Measurements from ENCODE around the gene AP2A2. TPM values are rescaled to one million over a fixed set of nuclear protein-coding genes. Genes with fewer than 3 reads are reported as not detected.

The AP2A2 gene
- total RNA-seq, 2 donors from 2014 or later = 49.5 to 57.0 TPM

DNA sequence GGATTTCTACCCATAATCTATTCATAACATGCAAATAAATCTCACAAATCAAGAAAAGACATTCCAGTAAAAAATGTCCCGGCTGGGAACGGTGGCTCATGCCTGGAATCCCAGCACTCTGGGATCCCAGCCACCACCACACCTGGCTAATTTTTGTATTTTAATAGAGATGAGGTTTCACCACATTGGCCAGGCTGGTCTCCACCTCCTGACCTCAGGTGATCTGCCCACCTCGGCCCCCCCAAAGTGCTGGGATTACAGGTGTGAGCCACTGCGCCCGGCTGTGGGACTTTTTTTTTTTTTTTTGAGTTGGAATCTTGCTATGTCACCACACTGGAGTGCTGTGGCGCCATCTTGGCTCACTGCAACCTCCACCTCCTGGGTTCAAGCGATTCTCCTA is 19.7 kb upstream of the AP2A2 start:
- Mint-ChIP-seq H3K36me3 (ENCODE audit: insufficient read depth in 2 of 2) (peaks cover 6 to 11% of the 10 kb centered on the region in 2 donors), H3K4me3 (no peak overlapping the region), H3K9me3 (no peaks in the 10 kb centered on the region), H3K27me3 (ENCODE audit: low read depth) (no peaks in the 10 kb centered on the region), H3K27ac (no peak overlapping the region), H3K4me1 (ENCODE audit: low read depth) (peaks cover 12% of the 10 kb centered on the region)
- DNase-seq = no peak
- no peak for ATAC-seq (replicated peaks in 1 of 2)

DNA sequence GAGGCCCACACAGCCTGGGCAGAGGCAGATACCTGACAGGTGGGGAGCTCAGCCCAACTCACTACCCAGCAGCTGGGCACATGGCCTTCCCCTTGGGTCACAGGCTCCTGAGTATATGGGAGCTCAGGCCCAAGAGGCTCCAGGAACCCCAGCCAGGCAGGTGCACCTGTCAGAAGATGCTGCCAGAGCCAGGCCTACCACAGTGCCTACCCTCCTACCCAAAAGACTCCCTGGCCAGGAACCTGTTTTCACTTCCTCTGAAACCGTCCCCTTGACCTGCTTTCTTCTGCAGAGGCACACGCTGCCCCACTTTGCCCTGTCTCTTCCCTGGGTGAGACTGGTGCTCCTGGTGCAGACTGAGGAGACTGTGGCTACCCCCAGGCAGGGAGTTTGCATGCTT is 18.0 kb upstream of the AP2A2 start:
- Mint-ChIP-seq H3K9me3 (no peaks in the 10 kb centered on the region), H3K36me3 (ENCODE audit: insufficient read depth in 2 of 2) (peaks cover 2 to 4% of the 10 kb centered on the region in 2 donors), H3K4me3 (peak overlapping the region in 1 of 2 donors; percentile 37), H3K27me3 (ENCODE audit: low read depth) (no peaks in the 10 kb centered on the region), H3K4me1 (ENCODE audit: low read depth) (peaks cover 12% of the 10 kb centered on the region), H3K27ac (no peak overlapping the region)
- DNase-seq = no peak
- no peak for ATAC-seq (replicated peaks in 1 of 2)

DNA sequence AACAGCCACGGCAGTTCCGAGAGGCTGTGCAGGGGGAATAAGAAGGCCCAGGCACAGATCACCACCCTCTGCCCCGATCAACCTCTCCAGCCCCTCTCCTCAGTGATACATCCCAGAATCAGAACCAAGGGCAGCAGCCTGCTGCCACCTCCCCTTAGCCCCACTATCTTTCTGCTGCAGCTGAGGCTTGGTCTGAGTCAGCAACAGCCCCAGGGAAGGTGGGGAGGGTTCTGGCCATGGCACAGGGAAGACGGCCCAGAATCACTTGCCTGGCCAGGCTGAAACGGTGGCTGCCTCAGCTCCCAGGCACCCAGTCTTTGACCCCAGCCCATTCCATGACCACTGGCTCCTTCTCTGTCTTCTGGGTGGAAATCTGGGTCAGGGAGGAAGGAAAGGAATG is 17.4 kb upstream of the AP2A2 start:
- ATAC-seq (replicated peaks in 1 of 2) (no peak), DNase-seq (no peak)
- peaks cover 12% of the 10 kb centered on the region for H3K4me1 Mint-ChIP-seq (ENCODE audit: low read depth)
- H3K36me3 Mint-ChIP-seq (ENCODE audit: insufficient read depth in 2 of 2) = peaks cover 2 to 4% of the 10 kb centered on the region in 2 donors
- H3K27me3 Mint-ChIP-seq (ENCODE audit: low read depth) = no peaks in the 10 kb centered on the region
- H3K9me3 Mint-ChIP-seq = no peaks in the 10 kb centered on the region
- peak overlapping the region; percentile 21 to 37 for H3K4me3 Mint-ChIP-seq
- no peak overlapping the region for H3K27ac Mint-ChIP-seq

- ATAC-seq (replicated peaks in 1 of 2) (no peak), DNase-seq (no peak)
- Mint-ChIP-seq H3K36me3 (ENCODE audit: insufficient read depth in 2 of 2) (peaks cover 0 to 4% of the 10 kb centered on the region in 2 donors), H3K27me3 (ENCODE audit: low read depth) (no peaks in the 10 kb centered on the region), H3K27ac (no peak overlapping the region), H3K9me3 (no peaks in the 10 kb centered on the region), H3K4me3 (peak overlapping the region; percentile 94 to 96), H3K4me1 (ENCODE audit: low read depth) (peaks cover 12% of the 10 kb centered on the region)
Measured at GRCh38 chr11:909406-909805, 16.3 kb upstream of the AP2A2 start.

- DNase-seq (no peak), ATAC-seq (replicated peaks in 1 of 2) (peak in 1 of 2 donors; percentile 50)
- peaks cover 0 to 4% of the 10 kb centered on the region in 2 donors for H3K36me3 Mint-ChIP-seq (ENCODE audit: insufficient read depth in 2 of 2)
- H3K4me3 Mint-ChIP-seq = peak overlapping the region; percentile 94 to 96
- H3K27ac Mint-ChIP-seq = peak overlapping the region; percentile 92
- H3K27me3 Mint-ChIP-seq (ENCODE audit: low read depth) = no peaks in the 10 kb centered on the region
- no peaks in the 10 kb centered on the region for H3K9me3 Mint-ChIP-seq
- peaks cover 12% of the 10 kb centered on the region for H3K4me1 Mint-ChIP-seq (ENCODE audit: low read depth)
Measured at GRCh38 chr11:910044-910588, 15.6 kb upstream of the AP2A2 start.

DNA sequence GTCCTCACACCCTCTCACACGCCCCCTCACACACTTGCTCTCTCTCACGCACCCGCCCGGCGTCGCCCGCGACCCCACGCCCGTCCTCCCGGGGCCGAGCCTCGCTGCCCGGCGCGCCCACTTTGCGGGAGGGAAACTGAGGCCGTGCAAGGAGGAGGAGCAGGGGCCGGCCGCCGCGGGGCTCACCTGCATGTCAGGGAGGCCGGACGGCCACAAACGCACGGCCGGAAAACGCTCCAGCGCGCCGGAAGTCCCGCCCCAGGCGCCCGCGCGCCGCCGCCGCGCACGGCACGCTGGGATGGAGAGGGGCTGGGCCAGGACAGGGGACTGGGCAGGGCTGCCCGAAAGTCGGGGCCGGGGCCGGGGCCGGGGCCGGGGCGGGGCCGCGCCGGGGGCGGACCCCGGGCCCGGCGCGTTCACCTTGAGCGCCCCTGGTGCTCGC is 15.1 kb upstream of the AP2A2 start, which contains the start of gene CHID1:
TSS of gene CHID1 (minus strand) at position 222 of the 442 bp plus-strand sequence. CDS start 5,994 bp downstream, outside the sequence.
- DNase-seq = peak; percentile 90 to 95
- peak within 1 kb of the TSS; percentile 94 to 96 for H3K4me3 Mint-ChIP-seq
- peaks cover 0 to 3% of the 10 kb centered on the region in 2 donors for H3K36me3 Mint-ChIP-seq (ENCODE audit: insufficient read depth in 2 of 2)
- no peaks in the 10 kb centered on the region for H3K27me3 Mint-ChIP-seq (ENCODE audit: low read depth)
- H3K27ac Mint-ChIP-seq = peak within 1 kb of the TSS; percentile 94
- peak; percentile 98 for ATAC-seq (replicated peaks in 1 of 2)
- H3K4me1 Mint-ChIP-seq (ENCODE audit: low read depth) = peaks cover 12% of the 10 kb centered on the region
- H3K9me3 Mint-ChIP-seq = no peaks in the 10 kb centered on the region

DNA sequence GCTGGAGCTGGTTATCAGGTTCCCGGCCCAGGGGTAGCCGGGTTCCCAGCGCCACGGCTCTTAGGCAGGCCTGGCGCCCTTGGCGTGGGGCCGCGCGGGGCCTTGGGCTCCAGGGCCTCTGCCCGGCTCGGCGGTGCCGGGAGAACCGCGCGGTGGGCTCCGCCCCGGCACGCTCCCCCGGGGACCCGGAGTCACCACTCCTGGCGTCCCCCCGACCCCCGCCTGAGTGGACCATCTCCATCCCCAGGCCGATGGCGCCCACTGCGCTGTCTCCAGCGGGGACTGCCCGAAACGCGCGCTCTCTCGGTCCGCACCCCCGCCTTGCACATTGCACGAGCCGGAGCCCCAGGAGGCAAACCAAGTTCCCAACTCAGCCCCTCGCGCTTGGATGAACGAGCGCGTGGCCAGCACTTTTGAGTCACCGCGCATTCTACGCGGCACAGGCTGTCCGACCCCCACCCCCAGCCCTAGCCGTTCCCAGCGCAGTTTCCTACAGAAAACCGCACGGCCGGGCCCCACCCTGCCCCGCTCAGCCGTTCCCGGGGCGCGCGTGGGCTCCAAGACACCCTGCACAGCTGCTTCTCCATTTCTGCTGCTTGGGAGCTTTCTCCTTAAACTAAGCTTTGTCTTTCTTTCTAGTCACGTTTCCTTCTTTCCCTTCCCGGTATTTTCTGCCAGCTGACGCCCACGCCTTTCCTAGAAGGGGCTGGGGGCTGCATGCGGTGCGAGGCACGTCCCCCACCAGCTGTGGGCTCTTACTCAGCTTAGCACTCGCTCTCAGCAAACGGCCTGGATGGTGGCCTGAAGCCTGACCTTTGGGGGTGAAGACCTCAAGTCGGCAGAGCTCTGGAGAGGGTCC is 14.4 kb upstream of the AP2A2 start:
- peak overlapping the region; percentile 94 for H3K27ac Mint-ChIP-seq
- peak; percentile 39 to 48 for ATAC-seq (replicated peaks in 1 of 2)
- H3K36me3 Mint-ChIP-seq (ENCODE audit: insufficient read depth in 2 of 2) = peaks cover 0 to 2% of the 10 kb centered on the region in 2 donors

DNA sequence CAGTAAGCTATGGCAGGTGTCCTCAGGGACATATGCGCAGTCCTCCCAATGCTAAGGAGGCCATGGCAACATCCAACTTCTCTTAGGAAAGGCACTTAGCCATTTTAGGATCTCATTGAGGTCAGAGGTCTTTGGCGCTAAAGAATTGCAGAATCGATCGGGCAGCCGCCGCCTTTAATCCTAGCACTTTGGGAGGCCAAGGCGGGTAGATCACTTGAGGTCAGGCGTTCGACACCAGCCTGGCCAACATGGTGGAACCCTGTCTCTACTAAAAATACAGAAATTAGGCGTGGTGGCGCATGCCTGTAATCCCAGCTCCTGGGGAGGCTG is 13.8 kb upstream of the AP2A2 start:
- Mint-ChIP-seq H3K9me3 (no peaks in the 10 kb centered on the region), H3K27ac (peak overlapping the region; percentile 94), H3K36me3 (ENCODE audit: insufficient read depth in 2 of 2) (no peaks in the 10 kb centered on the region), H3K4me1 (ENCODE audit: low read depth) (peaks cover 12% of the 10 kb centered on the region), H3K4me3 (peak overlapping the region; percentile 87 to 94), H3K27me3 (ENCODE audit: low read depth) (no peaks in the 10 kb centered on the region)
- DNase-seq = no peak
- no peak for ATAC-seq (replicated peaks in 1 of 2)

More for the DNA sequence above, 14.4 kb upstream of the AP2A2 start:
- peak; percentile 53 to 59 for DNase-seq
- Mint-ChIP-seq H3K9me3 (no peaks in the 10 kb centered on the region), H3K4me1 (ENCODE audit: low read depth) (peaks cover 12% of the 10 kb centered on the region), H3K27me3 (ENCODE audit: low read depth) (no peaks in the 10 kb centered on the region), H3K4me3 (peak overlapping the region; percentile 87 to 94)

DNA sequence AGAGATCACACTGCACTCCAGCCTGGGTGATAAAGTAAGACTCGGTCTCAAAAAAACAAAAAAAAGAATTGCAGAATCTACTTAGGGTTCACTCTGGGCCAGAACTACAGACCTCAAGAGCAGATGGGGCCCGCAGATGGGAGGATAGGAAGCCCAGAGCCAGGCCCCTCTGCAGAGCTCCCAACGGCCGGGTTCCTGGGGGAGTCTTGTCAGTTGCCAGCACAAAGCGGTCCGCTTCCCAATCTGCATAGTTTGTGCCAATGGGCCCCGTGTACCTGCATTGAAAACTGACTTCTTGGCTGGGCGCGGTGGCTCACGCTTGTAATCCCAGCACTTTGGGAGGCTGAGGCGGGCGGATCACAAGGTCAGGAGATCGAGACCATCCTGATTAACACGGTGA is 13.4 kb upstream of the AP2A2 start:
- no peak for ATAC-seq (replicated peaks in 1 of 2)
- Mint-ChIP-seq H3K27me3 (ENCODE audit: low read depth) (no peaks in the 10 kb centered on the region), H3K4me3 (peak overlapping the region; percentile 87 to 94), H3K36me3 (ENCODE audit: insufficient read depth in 2 of 2) (no peaks in the 10 kb centered on the region), H3K4me1 (ENCODE audit: low read depth) (peaks cover 12% of the 10 kb centered on the region), H3K27ac (no peak overlapping the region), H3K9me3 (no peaks in the 10 kb centered on the region)
- DNase-seq = no peak

DNA sequence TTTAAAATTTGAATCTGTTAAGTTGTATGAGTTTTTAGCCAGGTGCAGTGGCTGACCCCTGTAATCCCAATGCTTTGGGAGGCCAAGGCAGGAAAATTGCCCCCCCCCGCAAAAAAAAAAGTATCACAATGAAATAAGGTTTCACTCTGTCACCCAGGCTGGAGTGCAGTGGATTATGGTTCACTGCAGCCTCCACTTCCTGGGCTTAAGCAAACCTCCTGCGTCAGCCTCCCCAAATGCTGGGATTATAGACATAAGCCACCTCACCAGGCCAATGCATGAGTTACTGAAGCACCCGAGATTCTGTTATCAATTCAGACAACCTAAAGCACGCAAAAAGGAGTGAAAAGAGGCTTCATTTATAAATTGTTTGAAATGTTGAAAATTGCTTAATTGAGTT is 12.6 kb upstream of the AP2A2 start:
- Mint-ChIP-seq H3K27me3 (ENCODE audit: low read depth) (no peaks in the 10 kb centered on the region), H3K27ac (no peak overlapping the region), H3K4me3 (no peak overlapping the region), H3K36me3 (ENCODE audit: insufficient read depth in 2 of 2) (no peaks in the 10 kb centered on the region), H3K9me3 (no peaks in the 10 kb centered on the region), H3K4me1 (ENCODE audit: low read depth) (peaks cover 12% of the 10 kb centered on the region)
- no peak for ATAC-seq (replicated peaks in 1 of 2)
- DNase-seq = no peak

GRCh38 chr11:914204-914603 is 11.5 kb upstream of the AP2A2 start:
- ATAC-seq (replicated peaks in 1 of 2) = no peak
- DNase-seq = no peak
- no peak overlapping the region for H3K4me3 Mint-ChIP-seq
- no peaks in the 10 kb centered on the region for H3K36me3 Mint-ChIP-seq (ENCODE audit: insufficient read depth in 2 of 2)
- H3K9me3 Mint-ChIP-seq = no peaks in the 10 kb centered on the region
- no peak overlapping the region for H3K27ac Mint-ChIP-seq
- peaks cover 7% of the 10 kb centered on the region for H3K4me1 Mint-ChIP-seq (ENCODE audit: low read depth)
- H3K27me3 Mint-ChIP-seq (ENCODE audit: low read depth) = no peaks in the 10 kb centered on the region

DNA sequence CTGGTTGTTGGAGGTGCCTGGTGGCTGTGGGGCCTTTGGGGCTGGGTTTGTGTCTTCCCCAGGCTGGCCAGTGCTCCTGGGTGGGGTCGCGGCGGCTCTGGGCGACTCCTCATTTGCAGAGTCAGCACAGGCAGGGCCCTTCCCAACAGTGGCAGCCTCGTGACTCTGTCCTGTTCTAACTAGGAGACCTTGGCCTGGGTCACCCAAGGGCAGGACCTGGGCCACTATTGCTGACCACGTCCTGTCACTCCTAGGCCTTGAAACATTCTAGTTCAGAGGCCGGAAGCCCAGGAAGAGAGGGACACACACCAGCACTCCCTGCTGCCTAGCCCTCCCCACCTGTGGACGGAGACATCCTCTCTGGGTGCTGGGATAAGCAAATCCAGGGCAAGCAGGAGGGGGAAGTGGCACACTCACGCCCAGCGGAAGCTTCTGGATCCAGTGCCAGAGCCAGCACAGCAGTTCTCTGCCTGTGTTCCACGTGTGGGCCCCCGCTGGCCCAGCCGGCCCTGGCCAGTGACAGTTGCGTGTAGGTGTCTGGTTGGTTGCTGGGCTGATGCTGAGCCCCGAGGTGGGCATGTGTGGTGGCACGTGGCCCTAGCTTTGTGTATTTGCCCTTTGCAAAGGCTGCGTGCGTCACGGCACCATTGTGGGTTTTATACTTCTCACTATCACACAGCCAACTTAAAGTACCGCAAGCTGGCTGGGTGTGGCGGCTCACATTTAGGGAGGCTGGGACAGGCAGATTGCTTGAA is 10.7 kb upstream of the AP2A2 start:
- Mint-ChIP-seq H3K36me3 (ENCODE audit: insufficient read depth in 2 of 2) (no peaks in the 10 kb centered on the region), H3K4me3 (no peak overlapping the region), H3K27ac (no peak overlapping the region), H3K4me1 (ENCODE audit: low read depth) (no peaks in the 10 kb centered on the region), H3K27me3 (ENCODE audit: low read depth) (no peaks in the 10 kb centered on the region), H3K9me3 (no peaks in the 10 kb centered on the region)
- no peak for DNase-seq
- no peak for ATAC-seq (replicated peaks in 1 of 2)

DNA sequence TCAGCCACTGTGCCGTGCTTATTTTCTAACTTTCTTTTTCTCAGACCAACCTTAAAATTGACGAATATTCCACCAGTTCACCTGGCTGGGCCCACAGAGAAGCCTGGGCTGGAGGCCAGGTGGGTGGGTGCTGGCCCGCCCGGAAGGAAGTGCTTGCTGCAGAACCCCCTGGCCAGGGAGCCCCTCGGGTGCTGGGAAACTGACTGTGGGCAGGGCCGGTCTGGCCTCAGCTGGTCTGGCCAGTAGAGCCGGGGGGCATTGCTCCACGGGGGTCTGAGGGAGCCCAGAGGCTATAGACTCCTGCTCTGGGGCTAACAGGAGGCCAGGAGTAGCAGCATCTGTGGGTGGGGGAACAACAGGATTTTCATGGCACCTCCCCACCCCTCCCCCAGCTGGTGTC is 8.2 kb upstream of the AP2A2 start:
- Mint-ChIP-seq H3K4me3 (no peak overlapping the region), H3K27ac (no peak overlapping the region), H3K9me3 (no peaks in the 10 kb centered on the region), H3K4me1 (ENCODE audit: low read depth) (no peaks in the 10 kb centered on the region), H3K36me3 (ENCODE audit: insufficient read depth in 2 of 2) (no peaks in the 10 kb centered on the region), H3K27me3 (ENCODE audit: low read depth) (no peaks in the 10 kb centered on the region)
- ATAC-seq (replicated peaks in 1 of 2) = no peak
- no peak for DNase-seq

Data from activated T-cell treated with anti-CD3 and anti-CD28 coated beads, Interleukin-2, amount 50 U/mL, for 72 hours (primary cell).